Measurements from ENCODE around the gene P4HTM.

Gene P4HTM, protein sequence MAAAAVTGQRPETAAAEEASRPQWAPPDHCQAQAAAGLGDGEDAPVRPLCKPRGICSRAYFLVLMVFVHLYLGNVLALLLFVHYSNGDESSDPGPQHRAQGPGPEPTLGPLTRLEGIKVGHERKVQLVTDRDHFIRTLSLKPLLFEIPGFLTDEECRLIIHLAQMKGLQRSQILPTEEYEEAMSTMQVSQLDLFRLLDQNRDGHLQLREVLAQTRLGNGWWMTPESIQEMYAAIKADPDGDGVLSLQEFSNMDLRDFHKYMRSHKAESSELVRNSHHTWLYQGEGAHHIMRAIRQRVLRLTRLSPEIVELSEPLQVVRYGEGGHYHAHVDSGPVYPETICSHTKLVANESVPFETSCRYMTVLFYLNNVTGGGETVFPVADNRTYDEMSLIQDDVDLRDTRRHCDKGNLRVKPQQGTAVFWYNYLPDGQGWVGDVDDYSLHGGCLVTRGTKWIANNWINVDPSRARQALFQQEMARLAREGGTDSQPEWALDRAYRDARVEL

DNA sequence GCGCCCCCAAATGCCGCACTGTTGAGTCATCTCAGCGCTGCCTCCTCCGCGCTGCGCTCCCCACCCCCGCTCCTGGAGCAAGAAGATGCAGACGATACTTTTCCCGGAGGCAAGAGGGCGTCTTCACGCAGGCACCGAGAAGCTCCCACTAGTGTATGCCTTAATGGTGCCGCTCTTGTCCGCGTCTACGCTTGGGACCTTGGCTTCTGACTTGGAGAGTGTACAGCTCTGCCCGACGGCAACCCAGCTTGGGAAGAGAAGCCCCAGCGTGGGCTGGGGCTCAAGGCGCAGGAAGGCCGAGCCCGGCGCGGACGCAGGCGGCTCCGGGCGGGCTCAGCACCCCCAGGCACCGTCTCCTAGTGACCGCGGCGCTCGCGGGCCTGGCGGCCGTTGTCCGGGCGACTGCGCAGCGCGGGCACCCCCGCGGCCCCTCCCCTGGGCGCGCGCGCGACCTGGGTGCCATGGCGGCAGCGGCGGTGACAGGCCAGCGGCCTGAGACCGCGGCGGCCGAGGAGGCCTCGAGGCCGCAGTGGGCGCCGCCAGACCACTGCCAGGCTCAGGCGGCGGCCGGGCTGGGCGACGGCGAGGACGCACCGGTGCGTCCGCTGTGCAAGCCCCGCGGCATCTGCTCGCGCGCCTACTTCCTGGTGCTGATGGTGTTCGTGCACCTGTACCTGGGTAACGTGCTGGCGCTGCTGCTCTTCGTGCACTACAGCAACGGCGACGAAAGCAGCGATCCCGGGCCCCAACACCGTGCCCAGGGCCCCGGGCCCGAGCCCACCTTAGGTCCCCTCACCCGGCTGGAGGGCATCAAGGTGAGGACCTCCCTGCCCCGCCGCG is at the start of gene P4HTM:
Gene P4HTM (plus strand): TSS at position 446 of the 840 bp plus-strand sequence. CDS start 16 bp downstream, at position 462.
- peak; percentile 79 to 84 for DNase-seq (ENCODE audit: low read depth in 2 of 2)

DNA sequence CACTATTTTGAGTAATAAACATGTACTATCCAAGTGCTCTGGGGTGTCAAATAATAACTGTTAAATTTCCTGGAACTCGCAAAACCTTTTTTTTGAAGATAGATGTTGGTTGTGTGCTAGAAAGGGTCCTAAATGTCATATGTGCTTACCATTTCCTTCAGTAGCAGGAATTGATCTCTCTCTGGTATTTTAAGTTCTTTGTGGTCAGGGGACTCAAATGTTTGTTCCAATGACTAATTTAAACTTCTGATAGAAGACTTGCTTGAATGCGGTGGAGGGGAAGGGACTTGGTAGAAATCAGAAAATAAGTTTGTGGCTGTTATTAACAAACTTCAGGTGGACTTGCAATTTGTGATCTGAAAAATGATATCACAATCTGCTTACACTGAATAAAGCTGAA is 44.6 kb upstream of the P4HTM start:
- no peak for DNase-seq (ENCODE audit: low read depth in 2 of 2)

DNA sequence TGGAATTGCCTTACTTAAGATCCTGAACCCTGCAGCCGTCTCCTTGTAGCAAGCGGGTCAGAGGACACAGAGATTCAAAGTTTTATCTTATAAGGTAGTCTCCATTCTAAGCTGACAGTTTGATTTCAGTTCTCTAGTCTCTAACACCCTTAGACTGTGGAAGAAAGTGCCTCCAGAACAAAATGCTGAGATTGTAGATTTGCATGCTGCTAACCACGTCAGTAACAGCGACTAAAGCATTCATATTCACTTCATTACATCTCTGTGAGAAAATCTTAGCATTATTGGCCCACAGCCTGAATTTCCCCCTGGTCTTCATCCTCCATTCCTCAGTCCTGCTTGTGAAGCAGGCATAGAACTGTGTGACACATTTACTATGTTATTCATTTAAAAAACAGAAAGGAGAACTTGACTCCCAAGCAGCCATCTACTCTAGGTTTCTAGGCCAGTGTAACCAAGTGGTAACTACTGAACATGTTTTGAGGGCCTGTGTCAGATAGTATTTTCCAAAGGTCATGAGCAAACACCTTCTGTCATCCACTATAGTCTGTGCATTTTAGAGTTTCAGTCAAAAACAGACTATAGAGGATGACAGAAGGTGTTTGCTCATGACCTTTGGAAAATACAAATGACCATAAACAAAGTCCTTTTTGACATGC is 44.0 kb upstream of the P4HTM start:
- DNase-seq (ENCODE audit: low read depth in 2 of 2) = no peak

- peak in 1 of 2 experiments; percentile 18 for DNase-seq (ENCODE audit: low read depth in 2 of 2)
Observed at GRCh38 chr3:48949376-48949717, 40.7 kb upstream of the P4HTM start.

- no peak for DNase-seq (ENCODE audit: low read depth in 2 of 2)
Observed at GRCh38 chr3:48950051-48950450, 40.0 kb upstream of the P4HTM start.

DNA sequence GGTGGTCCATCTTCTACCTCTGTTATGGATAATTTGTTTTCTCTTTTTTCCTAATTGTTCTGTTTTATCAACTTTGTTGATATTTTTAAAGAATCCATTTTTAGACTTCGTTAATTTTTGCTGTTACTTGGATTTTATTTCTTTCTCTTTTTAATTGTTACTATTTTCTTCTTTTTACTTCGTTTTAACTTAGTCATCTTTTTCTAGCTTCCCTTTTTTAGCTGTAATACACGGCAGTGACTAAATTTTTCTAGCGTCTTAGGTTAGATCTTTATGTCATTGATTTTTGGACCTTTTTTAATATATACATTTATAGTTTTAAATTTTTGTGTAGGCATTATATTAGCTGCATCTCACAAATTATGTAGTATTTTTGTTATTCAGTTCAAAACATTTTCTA is 38.3 kb upstream of the P4HTM start:
- no peak for DNase-seq (ENCODE audit: low read depth in 2 of 2)

DNA sequence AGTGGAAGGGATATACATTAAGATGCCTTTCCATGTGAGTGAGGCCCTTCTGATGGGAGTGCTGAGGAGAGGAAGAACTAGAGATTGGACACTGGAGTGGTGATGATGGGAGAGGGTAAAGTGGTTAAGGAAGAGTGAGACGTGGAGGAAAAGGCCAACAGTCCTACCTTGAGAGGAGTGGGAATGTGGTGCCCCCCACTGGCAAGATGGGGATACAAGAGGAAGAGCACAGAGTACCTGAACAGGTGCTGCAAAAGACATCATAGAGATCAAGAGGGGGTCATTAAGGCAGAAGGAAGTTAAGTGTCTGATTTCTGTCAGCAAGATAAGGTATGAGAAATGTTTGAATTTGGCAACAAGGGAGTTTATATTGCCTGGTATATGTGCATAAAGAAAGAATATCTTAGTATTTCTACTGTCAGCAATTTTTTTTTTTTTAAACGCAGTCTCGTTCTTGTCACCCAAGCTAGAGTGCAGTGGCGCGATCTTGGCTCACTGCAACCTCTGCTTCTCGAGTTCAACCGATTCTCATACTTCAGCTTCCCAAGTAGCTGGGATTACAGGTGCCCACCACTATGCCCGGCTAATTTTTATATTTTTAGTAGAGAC is 37.4 kb upstream of the P4HTM start:
- DNase-seq (ENCODE audit: low read depth in 2 of 2) = no peak

GRCh38 chr3:48957006-48957705 is 32.9 kb upstream of the P4HTM start:
- DNase-seq (ENCODE audit: low read depth in 2 of 2) = no peak

GRCh38 chr3:48960841-48961413 is 29.1 kb upstream of the P4HTM start:
- DNase-seq (ENCODE audit: low read depth in 2 of 2) = peak in 1 of 2 experiments; percentile 6

- DNase-seq (ENCODE audit: low read depth in 2 of 2) = no peak
Observed at GRCh38 chr3:48962340-48962739, 27.7 kb upstream of the P4HTM start.

GRCh38 chr3:48962939-48963338 is 27.1 kb upstream of the P4HTM start:
- no peak for DNase-seq (ENCODE audit: low read depth in 2 of 2)

- DNase-seq (ENCODE audit: low read depth in 2 of 2) = no peak
Observed at GRCh38 chr3:48963591-48963990, 26.4 kb upstream of the P4HTM start.

GRCh38 chr3:48966367-48966766 is 23.7 kb upstream of the P4HTM start:
- no peak for DNase-seq (ENCODE audit: low read depth in 2 of 2)

DNA sequence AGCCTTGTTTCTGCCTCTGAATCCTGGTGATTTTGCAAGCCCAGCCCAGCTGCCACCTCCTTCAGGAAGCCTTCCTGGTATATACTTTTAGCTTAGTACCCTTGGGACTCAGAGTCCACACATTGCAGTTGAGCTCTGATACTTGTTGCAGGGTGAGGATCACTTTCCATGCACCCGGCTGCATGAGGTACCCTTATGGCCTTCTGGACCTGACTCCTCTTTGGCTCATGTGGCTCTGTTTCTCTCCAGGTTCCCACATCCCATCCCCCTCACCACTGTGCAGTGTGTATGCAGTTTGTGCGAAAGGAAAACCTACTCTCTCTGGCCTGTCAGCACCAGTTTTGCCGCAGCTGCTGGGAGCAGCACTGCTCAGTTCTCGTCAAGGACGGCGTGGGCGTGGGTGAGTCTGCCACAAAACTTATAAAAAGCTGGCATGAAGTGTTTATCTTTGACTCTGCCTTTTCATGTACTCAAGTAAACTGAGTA is 23.1 kb upstream of the P4HTM start:
- DNase-seq (ENCODE audit: low read depth in 2 of 2) = no peak

- no peak for DNase-seq (ENCODE audit: low read depth in 2 of 2)
Observed at GRCh38 chr3:48970586-48970985, 19.5 kb upstream of the P4HTM start.

- no peak for DNase-seq (ENCODE audit: low read depth in 2 of 2)
Observed at GRCh38 chr3:48974076-48974864, 15.8 kb upstream of the P4HTM start.

GRCh38 chr3:48979451-48979850 is 10.6 kb upstream of the P4HTM start:
- no peak for DNase-seq (ENCODE audit: low read depth in 2 of 2)

- no peak for DNase-seq (ENCODE audit: low read depth in 2 of 2)
Observed at GRCh38 chr3:48980295-48980694, 9.7 kb upstream of the P4HTM start.

DNA sequence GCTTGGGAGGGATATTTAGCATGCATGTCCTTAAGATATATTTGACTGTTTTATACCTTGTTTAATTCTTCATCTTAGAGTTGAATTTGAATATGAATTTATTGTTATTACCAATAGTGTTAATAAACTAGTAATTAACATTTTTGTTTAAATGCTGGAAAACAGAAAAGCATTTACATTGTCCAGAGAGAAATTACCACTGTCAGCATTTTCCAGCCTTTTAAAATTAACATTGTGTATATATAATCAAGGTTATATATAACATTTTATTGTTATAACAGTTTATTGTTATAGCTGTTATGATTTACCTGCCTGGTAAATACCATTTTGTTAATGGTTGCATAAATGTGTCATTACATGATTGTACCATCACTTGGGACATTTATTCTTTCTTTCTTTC is 8.0 kb upstream of the P4HTM start:
- DNase-seq (ENCODE audit: low read depth in 2 of 2) = no peak

DNA sequence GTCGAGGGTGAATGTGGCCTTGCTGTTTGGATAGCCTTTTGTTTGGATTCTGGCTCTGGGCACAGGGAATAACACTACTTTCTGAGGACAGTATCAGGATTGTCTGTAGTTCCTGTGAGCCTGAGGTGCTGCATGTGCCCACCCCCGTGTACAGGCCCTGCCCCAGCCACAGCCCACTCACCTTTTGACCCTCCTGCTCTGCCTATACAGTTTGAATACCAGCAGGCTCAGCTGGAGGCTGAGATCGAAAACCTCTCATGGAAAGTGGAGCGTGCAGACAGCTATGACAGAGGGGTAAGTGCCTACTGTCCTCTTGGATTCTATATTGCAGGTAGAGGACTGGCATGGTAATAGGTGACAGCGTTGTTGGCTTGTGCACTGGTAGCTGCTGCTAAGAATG is 7.4 kb upstream of the P4HTM start:
- DNase-seq (ENCODE audit: low read depth in 2 of 2) = no peak
